ENCODE data around the gene A3GALT2. TPM values are rescaled to one million over a fixed set of nuclear protein-coding genes. Genes with fewer than 3 reads are reported as not detected.

Gene A3GALT2
- polyA plus RNA-seq (2011; rRNA removed) (not detected in 2 replicates), polyA minus RNA-seq (2011; rRNA and poly(A)+ RNA removed) (not detected in 2 replicates)

GRCh38 chr1:33320619-33321165 lies at the start of gene A3GALT2:
Gene A3GALT2 (minus strand): TSS chr1:33321098. CDS start chr1:33321098, 0 bp downstream.
- no peaks in the 10 kb centered on the region for H3K27me3 ChIP-seq (ENCODE audit: control insufficient read depth, insufficient read depth, low read length)
- no peak for DNase-seq (ENCODE audit: low read depth)
- POLR2A ChIA-PET = no interaction called here
- TF ChIP-seq CTCF (IDR thresholded peaks at IDR 0.05; ENCODE audit: insufficient read depth, low read depth, low read length) = no peak
- H3K36me3 ChIP-seq (ENCODE audit: control insufficient read depth, insufficient read depth, low read length) = peaks cover 32% of the 10 kb centered on the region
- CTCF ChIA-PET = interaction anchor here (0.7 to 1.5 kb wide), 6 partner anchors 20 to 312 kb away, joined by 3 to 7 read pairs (median 4); no protein-coding TSS in a partner anchor
- no peak within 1 kb of the TSS for H3K4me3 ChIP-seq (ENCODE audit: low read depth, low read length)

GRCh38 chr1:33370301-33370700 lies 49.4 kb upstream of the A3GALT2 start:
- peak; percentile 47 for DNase-seq (ENCODE audit: low read depth)
- TF ChIP-seq CTCF (IDR thresholded peaks at IDR 0.05; ENCODE audit: insufficient read depth, low read depth, low read length) = 0 out of 2 replicates have a peak, but pooled peaks have one; percentile 6
- Histone ChIP-seq H3K36me3 (ENCODE audit: control insufficient read depth, insufficient read depth, low read length) (peaks cover 14% of the 10 kb centered on the region), H3K27me3 (ENCODE audit: control insufficient read depth, insufficient read depth, low read length) (no peaks in the 10 kb centered on the region), H3K4me3 (ENCODE audit: low read depth, low read length) (no peak overlapping the region)
- ChIA-PET CTCF (interaction anchor here (0.6 to 19.9 kb wide), 11 partner anchors 20 to 275 kb away, joined by 3 to 203 read pairs (median 7); partner anchors contain the start of gene ZSCAN20), POLR2A (no interaction called here)

- TF ChIP-seq CTCF (IDR thresholded peaks at IDR 0.05; ENCODE audit: insufficient read depth, low read depth, low read length) = no peak
- peaks cover 14% of the 10 kb centered on the region for H3K36me3 ChIP-seq (ENCODE audit: control insufficient read depth, insufficient read depth, low read length)
- ChIA-PET POLR2A (no interaction called here), CTCF (interaction anchor here (0.6 to 19.9 kb wide), 14 partner anchors 10 to 275 kb away, joined by 3 to 203 read pairs (median 4); partner anchors contain the start of gene ZSCAN20)
- DNase-seq (ENCODE audit: low read depth) = no peak
- H3K4me3 ChIP-seq (ENCODE audit: low read depth, low read length) = no peak overlapping the region
- H3K27me3 ChIP-seq (ENCODE audit: control insufficient read depth, insufficient read depth, low read length) = no peaks in the 10 kb centered on the region
Measured at GRCh38 chr1:33369764-33370163, 48.9 kb upstream of the A3GALT2 start.

GRCh38 chr1:33369081-33369480 lies 48.2 kb upstream of the A3GALT2 start:
- Histone ChIP-seq H3K27me3 (ENCODE audit: control insufficient read depth, insufficient read depth, low read length) (no peaks in the 10 kb centered on the region), H3K36me3 (ENCODE audit: control insufficient read depth, insufficient read depth, low read length) (peaks cover 14% of the 10 kb centered on the region), H3K4me3 (ENCODE audit: low read depth, low read length) (no peak overlapping the region)
- DNase-seq (ENCODE audit: low read depth) = no peak
- POLR2A ChIA-PET = no interaction called here
- CTCF ChIA-PET = interaction anchor here (0.9 to 19.9 kb wide), 11 partner anchors 9 to 231 kb away, joined by 3 to 203 read pairs (median 7); partner anchors contain the start of gene ZSCAN20
- no peak for TF ChIP-seq CTCF (IDR thresholded peaks at IDR 0.05; ENCODE audit: insufficient read depth, low read depth, low read length)

GRCh38 chr1:33368431-33368830 lies 47.5 kb upstream of the A3GALT2 start:
- POLR2A ChIA-PET = no interaction called here
- no peak for DNase-seq (ENCODE audit: low read depth)
- CTCF ChIA-PET = interaction anchor here (0.8 to 19.9 kb wide), 11 partner anchors 11 to 139 kb away, joined by 3 to 203 read pairs (median 7); partner anchors contain the start of gene ZSCAN20
- no peak overlapping the region for H3K4me3 ChIP-seq (ENCODE audit: low read depth, low read length)
- no peaks in the 10 kb centered on the region for H3K27me3 ChIP-seq (ENCODE audit: control insufficient read depth, insufficient read depth, low read length)
- no peak for TF ChIP-seq CTCF (IDR thresholded peaks at IDR 0.05; ENCODE audit: insufficient read depth, low read depth, low read length)
- H3K36me3 ChIP-seq (ENCODE audit: control insufficient read depth, insufficient read depth, low read length) = peaks cover 14% of the 10 kb centered on the region
